Activated CD8-positive, alpha-beta memory T cell treated with anti-CD3 and anti-CD28 coated beads for 48 hours (primary cell): ENCODE measurements around the gene CHDH.

Experiments
- DNase-seq, 3 experiments: peaks; one replicate each; pipeline ENCODE4 v3.0.0-alpha.2; 2020; ENCODE audit warnings: low read depth in 2 of 3, low spot score in 2 of 3

CHDH gene

GRCh38 chr3:53763353-53763752 lies 82.9 kb downstream of the CHDH start:
- DNase-seq: no peak
